Astrocyte of the cerebellum (primary cell): ENCODE measurements around the gene MAB21L1.

ENCODE experiments used
- DNase-seq: peaks from one replicate; pipeline ENCODE4 v3.0.0-alpha.2; 2011; ENCODE audit warnings: low read depth
- H3K4me3 ChIP-seq: 2 replicates; pipeline ENCODE4 v1.5.1; 2011; ENCODE audit warnings: mild to moderate bottlenecking, low read depth, low read length, moderate library complexity
- CTCF ChIP-seq: IDR thresholded peaks from 2 replicates; pipeline ENCODE4 v1.5.1; 2012; ENCODE audit warnings: low read length, low read depth, moderate library complexity, mild to moderate bottlenecking; ENCODE audit errors: missing control alignments
- in situ Hi-C: cut with HindIII; loops from 2 replicates; pipeline ENCODE4 v1.10.0; 2017; ENCODE audit warnings: low sequenced_read_pairs

The MAB21L1 gene

GRCh38 chr13:35471706-35472322 lies 4.7 kb downstream of the MAB21L1 start:
- TF ChIP-seq CTCF, result no peak
- in situ Hi-C loops, result no loop called here
- no peak overlapping the region for H3K4me3 ChIP-seq
- no peak for DNase-seq

DNA sequence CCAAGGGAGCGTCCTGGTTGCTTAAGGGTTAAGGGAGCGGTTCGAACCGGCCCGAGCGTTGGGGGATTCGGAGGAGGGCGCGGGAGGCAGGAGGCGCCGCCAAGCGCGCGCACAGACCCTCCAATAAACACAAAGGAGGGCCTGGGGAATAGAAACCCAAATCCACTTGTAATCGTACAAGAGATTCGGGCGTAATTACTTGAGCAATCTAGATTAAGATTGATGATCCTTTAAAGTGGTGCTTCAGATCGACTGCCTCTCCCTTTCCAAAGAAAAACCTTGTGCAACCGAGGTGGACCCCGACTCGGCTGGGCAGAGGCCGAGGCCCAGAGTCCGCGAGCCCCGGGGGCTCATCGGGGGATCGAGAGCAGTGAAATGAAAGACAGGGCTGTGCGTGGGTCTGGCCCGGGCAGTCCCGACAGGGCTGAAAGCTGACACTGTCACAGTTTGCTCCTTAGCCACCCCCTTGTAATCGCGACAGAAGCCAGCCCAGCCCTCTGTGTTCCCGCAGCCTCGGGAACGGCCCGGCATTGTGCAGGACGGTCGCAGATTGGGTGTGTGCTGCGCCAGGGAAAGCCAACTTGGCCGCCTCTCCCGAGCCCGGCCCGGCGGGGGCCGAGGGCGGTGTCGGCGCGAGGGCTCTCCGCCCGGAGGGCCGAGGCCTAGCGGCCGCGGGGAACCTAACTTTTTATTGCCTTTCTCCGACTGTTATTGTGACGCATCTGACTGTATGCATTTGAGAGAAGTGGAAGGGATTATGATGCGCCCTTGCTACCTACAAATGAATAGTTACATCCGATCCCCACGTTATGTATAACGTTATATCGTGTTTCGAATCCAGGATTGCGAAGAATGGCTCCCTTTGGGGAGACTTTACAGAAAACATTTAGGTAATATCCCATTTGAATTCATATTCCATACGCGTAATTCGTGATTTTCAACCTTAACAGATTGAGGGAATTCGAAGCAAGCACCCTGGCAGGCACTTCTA lies 5.5 kb downstream of the MAB21L1 start:
- no peak for TF ChIP-seq CTCF
- in situ Hi-C loops, result no loop called here
- peak overlapping the region; percentile 28 for H3K4me3 ChIP-seq
- no peak for DNase-seq

DNA sequence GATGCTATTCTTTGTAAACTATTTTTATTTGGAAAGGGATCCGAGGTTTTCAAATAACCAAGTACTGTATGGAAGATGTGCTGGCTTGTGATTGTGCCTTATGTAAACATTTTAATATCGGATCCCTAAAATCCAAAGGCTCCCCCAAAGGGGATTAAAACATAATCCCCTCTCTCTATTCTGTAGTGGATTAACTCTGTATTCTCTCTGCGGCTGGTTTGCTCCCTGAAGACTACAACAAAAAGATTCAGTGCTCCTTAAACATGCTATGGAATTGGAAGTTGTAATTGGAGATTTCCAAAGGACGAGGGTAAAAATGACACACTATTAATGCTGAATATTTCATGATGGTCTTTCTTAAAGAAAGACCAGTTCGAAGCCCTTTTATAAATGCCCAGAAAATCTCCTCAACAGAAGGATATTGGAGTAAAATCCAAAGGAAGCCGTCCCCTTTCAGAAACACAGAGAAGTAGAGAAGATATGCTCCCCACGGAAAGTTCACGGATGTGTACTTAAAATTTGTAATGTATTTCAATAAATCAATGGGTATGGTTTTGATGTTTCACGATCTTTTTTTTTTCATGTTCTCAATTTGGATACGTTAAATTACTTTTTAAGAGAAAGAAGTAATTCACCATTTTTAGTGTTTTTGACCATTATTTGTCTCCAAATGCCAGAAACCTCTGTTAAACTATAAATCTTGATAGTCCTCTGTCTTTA lies 6.5 kb downstream of the MAB21L1 start:
- DNase-seq, result no peak
- TF ChIP-seq CTCF, result no peak
- no peak overlapping the region for H3K4me3 ChIP-seq
- in situ Hi-C loops, result no loop called here

GRCh38 chr13:35468195-35468594 lies 8.3 kb downstream of the MAB21L1 start:
- DNase-seq, result no peak
- no peak overlapping the region for H3K4me3 ChIP-seq
- in situ Hi-C loops, result no loop called here
- no peak for TF ChIP-seq CTCF

GRCh38 chr13:35465371-35465770 lies 11.1 kb downstream of the MAB21L1 start:
- no peak overlapping the region for H3K4me3 ChIP-seq
- in situ Hi-C loops, result no loop called here
- no peak for TF ChIP-seq CTCF
- no peak for DNase-seq

DNA sequence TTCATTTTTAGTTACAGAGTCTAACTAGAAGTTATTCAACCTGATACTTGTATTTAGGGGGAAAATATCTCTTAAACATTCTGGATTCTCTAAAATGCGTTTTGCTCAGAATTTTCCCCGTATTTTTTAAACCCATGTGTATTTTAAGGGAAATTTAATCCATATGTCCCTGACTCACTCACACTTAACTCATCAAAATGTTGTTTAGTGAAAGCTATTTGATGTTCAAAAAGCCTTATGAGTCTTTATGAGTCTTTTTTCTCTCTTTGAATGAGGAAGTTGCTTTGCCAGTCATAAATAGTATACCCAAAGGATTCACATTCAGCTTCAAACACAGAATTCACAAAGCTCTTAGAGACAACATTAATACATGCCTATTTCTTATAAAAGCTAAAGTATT lies 16.4 kb downstream of the MAB21L1 start:
- in situ Hi-C loops, result no loop called here
- DNase-seq, result no peak
- H3K4me3 ChIP-seq, result no peak overlapping the region
- no peak for TF ChIP-seq CTCF
